Ureter (tissue), 1 donor: ENCODE measurements around the gene PTCHD4. TPM values are rescaled to one million over a fixed set of nuclear protein-coding genes. Genes with fewer than 3 reads are reported as not detected.
"Not testable (repeated sequence)": the region's sequence is repeated elsewhere in the genome, so short reads cannot be mapped to it uniquely, and the experiment has no call there.

Source experiments
- DNase-seq: peaks from one replicate; pipeline ENCODE4 v3.0.0-alpha.2; 2020; ENCODE audit warnings: low spot score
- total RNA-seq: library from RNA; stranded (reverse); gene quantifications from one replicate; pipeline ENCODE4 v1.2.4, GENCODE V29; 2023
- donor health status: DM: yes; HTN: yes; CAD: no.

The PTCHD4 gene
- 1.1 TPM for total RNA-seq

DNA sequence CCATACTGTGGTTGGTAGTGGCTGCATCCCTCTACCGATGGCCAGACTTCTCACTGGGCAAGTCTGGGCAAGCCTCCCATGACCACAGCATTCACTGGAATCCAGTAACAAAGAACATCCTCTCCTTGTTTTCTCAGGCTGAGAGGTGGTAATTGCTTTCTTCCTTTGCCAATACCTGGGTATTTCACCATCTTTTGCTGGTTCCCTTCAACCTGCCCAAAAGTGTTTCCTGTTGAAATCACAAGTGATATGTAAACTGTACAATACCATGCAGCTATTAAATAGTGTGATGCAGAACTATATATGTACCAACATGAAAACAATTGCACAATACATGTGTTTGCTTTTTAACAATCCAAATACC, at the start of gene PTCHD4:
TSS of gene PTCHD4 (minus strand) at position 55 of the 364 bp plus-strand sequence. CDS start 42,240 bp downstream, outside the sequence.
- no peak for DNase-seq

GRCh38 chr6:48151142-48151541, 40.1 kb upstream of the PTCHD4 start:
- DNase-seq, result no peak

- DNase-seq, result no peak
Observed at GRCh38 chr6:48150701-48151100, 39.7 kb upstream of the PTCHD4 start.

DNA sequence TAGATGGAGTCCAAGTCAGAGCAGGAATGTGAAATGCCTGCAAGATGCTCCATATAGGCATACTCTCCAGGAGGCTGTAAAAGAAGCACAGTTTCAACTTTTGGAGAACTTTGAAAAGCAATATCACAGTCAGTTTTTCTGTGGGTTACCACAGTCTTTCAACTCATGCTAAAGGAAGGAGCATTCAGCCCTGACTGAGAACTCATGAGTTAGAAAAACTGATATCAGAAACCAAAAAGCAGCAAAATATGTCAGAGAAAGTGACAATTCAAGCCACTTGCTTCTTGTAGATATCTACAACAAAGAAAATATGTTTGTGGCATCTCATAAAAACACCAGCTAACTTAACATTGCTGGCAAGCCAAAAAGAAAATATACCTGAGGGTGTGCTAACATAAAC, 36.1 kb upstream of the PTCHD4 start:
- DNase-seq, result no peak

GRCh38 chr6:48144021-48144420, 33.0 kb upstream of the PTCHD4 start:
- no peak for DNase-seq

DNA sequence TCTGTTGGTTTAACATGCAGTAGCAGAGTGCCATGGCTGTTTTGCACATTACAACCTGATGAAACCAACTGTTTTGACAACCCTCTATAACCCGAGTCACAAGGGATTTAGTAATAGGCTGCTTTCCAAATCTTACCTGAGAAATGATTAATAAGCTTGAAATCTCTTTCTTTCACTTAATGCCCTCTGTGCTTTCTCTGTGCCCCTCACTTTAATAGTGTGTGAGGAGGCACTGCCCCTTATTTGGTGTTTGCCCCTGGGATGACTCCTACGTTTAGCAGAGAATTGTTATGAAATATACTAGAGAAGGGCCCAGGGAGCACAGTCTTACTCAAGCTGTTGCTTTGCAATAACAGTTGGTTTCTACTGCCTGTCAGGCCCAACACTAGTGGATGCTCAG, 31.0 kb upstream of the PTCHD4 start:
- no peak for DNase-seq

DNA sequence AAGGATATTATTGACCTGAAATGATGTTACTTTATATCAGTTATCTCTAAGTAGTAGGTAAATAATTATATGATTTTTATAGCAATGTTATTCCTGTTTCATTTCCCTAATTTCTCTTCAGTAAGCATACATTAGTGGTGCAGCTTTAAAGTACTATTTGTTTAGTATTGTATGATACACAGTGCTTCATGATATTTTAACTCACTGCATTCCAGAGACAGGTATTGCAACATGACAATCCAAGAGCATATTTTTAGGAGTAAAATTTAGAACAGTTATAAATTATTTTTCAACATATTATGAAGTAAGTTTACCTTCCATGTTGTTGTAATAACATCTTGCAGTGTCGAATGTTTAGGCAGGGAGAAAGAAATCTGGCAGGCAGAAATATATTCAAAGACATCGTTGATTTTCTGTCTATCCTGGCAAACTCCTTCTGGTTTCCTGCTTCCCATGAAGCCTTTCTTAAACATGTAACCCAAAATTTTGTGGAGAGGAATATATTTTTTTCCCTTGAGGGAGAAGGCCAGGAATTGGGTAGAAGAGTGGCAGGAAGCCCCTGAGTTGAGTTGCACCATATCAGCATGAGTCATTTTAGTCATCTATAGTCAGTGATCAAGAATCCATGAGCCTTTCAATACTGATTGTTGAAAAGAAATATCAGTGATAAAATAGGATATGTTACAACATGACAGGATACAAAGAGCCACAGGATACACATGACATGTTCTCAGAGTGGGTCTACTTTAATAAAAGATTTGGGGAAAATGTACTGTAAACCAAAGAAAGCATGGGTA, 29.0 kb upstream of the PTCHD4 start:
- no peak for DNase-seq

GRCh38 chr6:48136856-48137255, 25.9 kb upstream of the PTCHD4 start:
- DNase-seq, result no peak

DNA sequence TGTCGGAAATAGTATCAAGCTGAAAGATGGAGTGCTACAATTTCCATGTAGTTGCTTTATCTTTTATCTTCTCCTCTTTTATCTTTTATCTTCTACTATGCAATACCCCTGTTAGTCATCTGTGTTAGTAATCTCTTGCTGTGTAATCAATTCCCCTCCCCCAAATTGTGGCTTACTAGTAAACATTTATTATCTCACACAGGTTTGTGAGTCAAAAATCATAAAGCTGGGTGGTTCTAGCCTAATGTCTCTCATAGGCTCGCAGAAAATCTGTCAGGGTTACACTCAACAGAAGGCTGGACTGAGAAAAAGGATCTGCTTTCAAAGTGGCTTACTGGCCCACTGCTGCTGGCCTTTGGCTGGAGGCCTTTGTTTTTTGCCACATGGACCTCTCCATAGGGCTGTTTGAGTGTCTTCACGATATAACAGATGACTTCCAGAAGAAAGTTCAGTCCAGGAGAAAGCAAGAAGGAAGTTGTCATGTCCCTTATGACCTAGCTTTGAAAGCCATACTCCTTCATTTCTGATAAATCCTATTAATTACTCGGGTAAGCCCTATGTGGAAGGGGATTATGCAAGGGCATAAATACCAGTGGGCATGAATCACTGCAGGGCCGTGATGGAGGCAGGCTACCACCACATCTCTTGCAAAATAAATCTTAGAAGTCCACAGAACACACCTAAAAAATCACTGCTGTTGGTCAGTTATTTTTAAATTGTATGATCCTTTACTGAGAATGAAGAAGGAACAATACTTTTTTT, 24.5 kb upstream of the PTCHD4 start:
- DNase-seq, result no peak

DNA sequence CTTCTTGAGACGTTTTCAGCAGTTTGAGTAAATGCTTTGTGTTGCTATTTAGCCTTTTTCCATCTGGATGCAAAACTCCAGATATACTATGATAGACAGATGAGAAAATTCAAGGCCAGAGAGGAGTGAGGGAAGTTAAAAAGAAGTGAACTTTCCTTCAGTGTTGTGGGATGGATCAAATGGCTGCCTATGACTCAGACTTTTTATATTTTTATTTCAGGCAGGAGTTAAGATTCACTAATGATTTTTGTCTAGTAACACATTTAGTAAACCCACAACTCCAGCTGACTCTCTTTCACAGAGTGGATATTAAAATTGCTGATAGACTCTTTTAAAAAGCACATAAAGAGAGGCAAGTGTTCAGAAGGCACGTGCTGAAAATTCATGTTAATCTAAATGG, 23.2 kb upstream of the PTCHD4 start:
- DNase-seq, result no peak

- DNase-seq, result no peak
Observed at GRCh38 chr6:48123601-48124000, 12.6 kb upstream of the PTCHD4 start.

GRCh38 chr6:48121983-48122749, 11.2 kb upstream of the PTCHD4 start:
- not testable (repeated sequence) for DNase-seq

DNA sequence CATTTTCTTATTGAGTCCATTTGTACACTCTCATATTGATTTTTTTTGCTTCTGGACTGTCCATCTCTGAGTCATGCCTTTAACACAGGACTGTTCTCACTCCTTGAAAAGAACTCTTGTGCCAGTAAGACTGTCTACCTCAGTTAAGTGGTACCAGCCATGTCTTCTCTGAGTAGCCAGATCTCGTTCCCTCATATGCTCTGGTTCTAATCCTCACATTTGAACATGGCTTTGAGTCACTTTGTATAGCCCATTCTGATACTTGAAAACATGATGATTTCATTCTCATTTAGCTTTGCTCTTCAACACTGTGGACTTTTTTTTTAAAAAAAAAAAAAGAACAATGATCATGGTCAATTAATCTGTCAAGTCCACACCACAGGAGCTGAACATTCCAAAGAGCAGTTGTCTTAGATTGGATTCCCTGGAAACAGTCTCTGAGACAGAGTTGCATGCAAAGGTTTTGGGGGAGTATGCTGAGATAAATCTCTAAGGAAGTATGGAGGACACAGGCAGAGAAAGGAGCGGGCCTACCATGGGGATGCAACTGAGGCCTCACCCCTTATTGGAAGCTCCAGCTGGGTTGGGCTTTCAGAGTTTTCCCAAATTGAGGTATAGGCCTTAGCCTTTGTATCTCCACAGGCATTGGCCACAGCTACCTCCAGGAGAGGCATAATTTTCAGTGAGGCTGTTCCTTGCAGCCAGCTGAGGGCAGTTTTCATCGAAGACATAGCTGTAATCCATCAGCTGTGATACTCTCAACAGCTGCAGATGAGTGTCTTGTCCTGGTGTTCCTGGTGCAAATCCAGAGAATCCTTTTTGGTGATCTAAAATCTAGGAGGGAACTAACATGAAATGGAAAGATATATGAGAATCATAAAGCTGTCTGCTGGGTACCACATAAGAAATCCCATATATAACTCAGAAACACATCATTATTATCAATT, 6.0 kb upstream of the PTCHD4 start:
- DNase-seq, result no peak

DNA sequence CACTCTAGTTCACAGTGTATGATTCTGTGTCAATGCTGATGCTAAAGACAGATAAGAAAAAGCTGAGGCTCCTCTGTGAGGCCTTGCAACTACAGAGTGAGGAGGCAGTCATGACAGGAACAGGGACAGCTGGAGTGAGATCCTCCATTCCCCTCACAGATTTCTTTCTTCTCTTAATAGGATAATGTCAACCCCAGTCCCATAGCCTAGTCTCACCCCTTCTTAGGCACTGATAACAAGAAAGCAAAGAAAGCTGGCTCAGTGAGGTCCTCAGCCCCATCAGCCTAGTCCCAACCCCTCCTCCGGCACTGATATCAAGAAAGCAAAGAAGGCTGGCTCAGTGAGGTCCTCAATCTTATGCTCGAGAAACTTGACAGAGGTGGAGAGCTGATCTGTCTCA, 2.1 kb upstream of the PTCHD4 start:
- DNase-seq, result no peak

DNA sequence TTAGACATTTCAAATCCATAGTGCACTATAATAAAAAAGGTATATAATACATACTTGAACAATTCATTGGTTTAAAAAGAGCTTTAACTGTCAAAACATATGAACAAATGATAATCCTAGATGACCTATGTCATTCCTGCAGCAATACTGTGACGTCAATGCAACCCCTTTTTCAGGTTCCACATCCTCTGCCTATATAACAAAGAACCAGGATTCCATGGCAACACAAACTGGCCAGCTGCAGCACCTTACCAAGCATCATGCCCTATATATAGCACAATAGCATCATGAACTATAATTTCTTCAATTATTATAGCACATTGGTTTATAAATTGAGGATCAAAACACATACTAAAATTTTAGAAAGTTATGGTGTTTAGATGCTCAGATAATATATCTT, 578 bp upstream of the PTCHD4 start:
- DNase-seq, result no peak

GRCh38 chr6:48110436-48111142, 408 bp downstream of the PTCHD4 start:
- DNase-seq, result no peak

DNA sequence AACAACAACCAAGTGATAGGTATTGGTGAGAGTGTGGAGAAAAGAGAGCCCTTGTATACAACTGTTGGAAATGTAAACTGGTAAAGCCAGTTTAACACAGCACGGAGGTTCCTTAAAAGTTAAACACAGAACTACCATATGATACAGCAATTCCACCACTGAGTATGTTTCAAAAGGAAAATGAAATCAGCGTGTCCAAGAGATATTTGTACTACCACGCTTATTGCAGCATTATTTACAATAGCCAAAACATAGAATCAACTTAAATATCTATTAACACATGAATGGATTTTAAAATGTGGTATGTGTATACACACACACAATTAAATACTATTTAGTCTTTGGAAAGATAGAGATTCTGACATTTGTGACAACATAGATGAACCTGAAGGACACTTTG, 1.1 kb downstream of the PTCHD4 start:
- DNase-seq, result no peak

DNA sequence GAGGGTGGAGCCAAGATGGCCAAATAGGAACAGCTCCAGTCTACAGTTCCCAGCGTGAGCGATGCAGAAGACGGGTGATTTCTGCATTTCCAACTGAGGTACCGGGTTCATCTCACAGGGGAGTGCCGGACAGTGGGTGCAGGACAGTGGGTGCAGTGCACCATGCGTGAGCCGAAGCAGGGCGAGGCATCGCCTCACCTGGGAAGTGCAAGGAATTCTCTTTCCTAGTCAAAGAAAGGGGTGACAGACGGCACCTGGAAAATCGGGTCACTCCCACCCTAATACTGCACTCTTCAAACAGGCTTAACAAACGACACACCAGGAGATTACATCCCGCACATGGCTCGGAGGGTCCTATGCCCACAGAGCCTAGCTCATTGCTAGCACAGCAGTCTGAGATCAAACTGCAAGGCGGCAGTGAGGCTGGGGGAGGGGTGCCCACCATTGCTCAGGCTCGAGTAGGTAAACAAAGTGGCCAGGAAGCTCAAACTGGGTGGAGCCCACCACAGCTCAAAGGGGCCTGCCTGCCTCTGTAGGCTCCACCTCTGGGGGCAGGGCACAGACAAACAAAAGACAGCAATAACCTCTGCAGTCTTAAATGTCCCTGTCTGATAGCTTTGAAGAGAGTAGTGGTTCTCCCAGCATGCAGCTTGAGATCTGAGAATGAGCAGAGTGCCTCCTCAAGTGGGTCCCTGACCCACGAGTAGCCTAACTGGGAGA, 8.4 kb downstream of the PTCHD4 start:
- not testable (repeated sequence) for DNase-seq

DNA sequence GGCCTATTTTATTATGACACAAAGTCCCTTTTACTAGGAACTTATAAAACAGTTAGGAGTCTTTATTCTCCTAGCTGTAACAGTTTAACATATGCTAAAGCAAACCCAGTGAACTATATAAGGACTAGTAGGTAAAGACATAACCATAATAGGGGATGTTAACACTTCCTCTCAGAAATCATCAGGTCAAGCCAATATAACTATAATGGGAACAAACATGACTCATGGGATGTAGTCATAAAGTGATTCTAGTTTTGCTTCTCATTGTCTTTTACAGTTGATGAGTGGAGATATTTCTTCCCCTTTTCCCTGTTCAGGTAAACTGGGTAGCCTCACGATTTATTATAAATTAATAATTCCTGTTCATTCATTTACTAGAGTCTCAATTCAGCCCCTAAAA, 9.7 kb downstream of the PTCHD4 start:
- DNase-seq, result no peak

- no peak for DNase-seq
Observed at GRCh38 chr6:48100588-48100895, 10.5 kb downstream of the PTCHD4 start.
